HCT116 (cell line): Measurements from ENCODE around the gene TSPYL2. TPM values are rescaled to one million over a fixed set of nuclear protein-coding genes. Genes with fewer than 3 reads are reported as not detected.

Experiments used
- ATAC-seq: fragments of 200-7000 bp; cut with Tn5 transposase; 2 replicates; pipeline ENCODE4 v1.9.1; 2020; ENCODE audit warnings: mild to moderate bottlenecking, moderate library complexity
- BruUV-seq: library from RNA; stranded (reverse); fragments of 400-500 nt; replicated peaks from 2 replicates; lab custom pipeline; 2021; lab: Mats Ljungman, UMichigan
- CTCF ChIA-PET: fragments of 300-600 bp; sonication (Branson Sonifier 250); formaldehyde crosslinking; loops from one replicate; lab custom pipeline; 2021; ENCODE audit warnings: antibody characterized with exemption; lab: Charles Lee
- POLR2A ChIA-PET: fragments of 300-600, 350-600 bp; sonication (Branson Sonifier 250); formaldehyde crosslinking; loops from one replicate; lab custom pipeline; 2021; ENCODE audit warnings: antibody characterized with exemption; lab: Charles Lee
- RAD21 ChIA-PET, 2 experiments: fragments of 300-600 bp; sonication (Branson Sonifier 250); formaldehyde crosslinking; loops; one replicate each; lab custom pipeline; 2023; ENCODE audit warnings: low total read pairs in 2 of 2; ENCODE audit not compliant: uncharacterized antibody in 2 of 2, unreplicated experiment in 2 of 2, low non-redundant PET in 1 of 2; lab: Charles Lee
- DNase-seq: peaks from one replicate; pipeline ENCODE4 v3.0.0-alpha.2; 2010; ENCODE audit warnings: low read depth, low spot score
- H2AFZ ChIP-seq: fragments of 200-600 bp; shearing (Covaris generic), sonication (generic); 2 replicates; pipeline ENCODE4 v1.6.1; 2017; ENCODE audit warnings: low read depth, mixed run types, mixed read lengths, antibody characterized with exemption, low read length; ENCODE audit not compliant: poor library complexity, severe bottlenecking
- H3K27ac ChIP-seq: 2 replicates; pipeline ENCODE4 v1.5.1; 2012; ENCODE audit warnings: low read depth, low read length
- H3K27me3 ChIP-seq: fragments of 200-600 bp; sonication (generic); 2 replicates; pipeline ENCODE4 v1.6.1; 2016; ENCODE audit warnings: mixed run types, low read length, mixed read lengths; ENCODE audit not compliant: insufficient read depth
- H3K36me3 ChIP-seq, 2 experiments: fragments of 200-500 bp in 1 of 2; fragments of 200-600 bp in 1 of 2; sonication (Bioruptor generic) in 1 of 2; sonication (generic) in 1 of 2; 2 replicates each; pipeline versions ENCODE4 v1.5.1 to v1.6.1; 2014 to 2016; ENCODE audit warnings: low read length in 2 of 2, inconsistent platforms in 1 of 2, mixed read lengths in 1 of 2, mixed run types in 1 of 2; ENCODE audit not compliant: insufficient read depth in 2 of 2, control insufficient read depth in 1 of 2
- H3K4me1 ChIP-seq, 2 experiments: fragments of 200-600 bp in 1 of 2; sonication (generic) in 1 of 2; 2 replicates each; pipeline versions ENCODE4 v1.5.1 to v1.6.1; 2012 to 2017; ENCODE audit warnings: low read length in 2 of 2, inconsistent platforms in 1 of 2, mild to moderate bottlenecking in 1 of 2, mixed read lengths in 1 of 2, mixed run types in 1 of 2, moderate library complexity in 1 of 2; ENCODE audit not compliant: insufficient read depth in 2 of 2, control insufficient read depth in 1 of 2
- H3K4me2 ChIP-seq: fragments of 200-600 bp; sonication (generic); 2 replicates; pipeline ENCODE4 v1.6.1; 2017; ENCODE audit warnings: mixed run types, low read length, mixed read lengths
- H3K4me3 ChIP-seq, 2 experiments: fragments of 200-600 bp in 1 of 2; sonication (generic) in 1 of 2; replicated peaks in 1 of 2; 2 replicates each; pipeline ENCODE4 v1.5.1; 2011 to 2016; ENCODE audit warnings: low read length in 2 of 2, control low read depth in 1 of 2, low read depth in 1 of 2, mild to moderate bottlenecking in 1 of 2, mixed read lengths in 1 of 2, mixed run types in 1 of 2
- H3K79me2 ChIP-seq: fragments of 200-600 bp; sonication (generic); 2 replicates; pipeline ENCODE4 v1.6.1; 2017; ENCODE audit warnings: mild to moderate bottlenecking, mixed run types, low read length, moderate library complexity, mixed read lengths; ENCODE audit not compliant: insufficient read depth
- H3K9ac ChIP-seq: fragments of 200-600 bp; sonication (generic); 2 replicates; pipeline ENCODE4 v1.6.1; 2016; ENCODE audit warnings: low read length, mixed read lengths
- H3K9me2 ChIP-seq: fragments of 200-600 bp; sonication (generic), shearing (Covaris generic); 2 replicates; pipeline ENCODE4 v1.6.1; 2017; ENCODE audit warnings: mixed run types, mild to moderate bottlenecking, moderate library complexity; ENCODE audit not compliant: insufficient read depth
- H3K9me3 ChIP-seq, 2 experiments: fragments of 200-500 bp in 1 of 2; fragments of 200-600 bp in 1 of 2; sonication (Bioruptor generic) in 1 of 2; sonication (generic) in 1 of 2; 2 replicates each; pipeline ENCODE4 v1.6.1; 2014 to 2017; ENCODE audit warnings: low read length in 2 of 2, mixed read lengths in 2 of 2, inconsistent platforms in 1 of 2, low read depth in 1 of 2, mild to moderate bottlenecking in 1 of 2, mixed run types in 1 of 2, moderate library complexity in 1 of 2; ENCODE audit not compliant: control insufficient read depth in 1 of 2, insufficient read depth in 1 of 2
- H4K20me1 ChIP-seq: fragments of 200-600 bp; sonication (generic), shearing (Covaris generic); 2 replicates; pipeline ENCODE4 v1.6.1; 2017; ENCODE audit warnings: mixed run types, mild to moderate bottlenecking, moderate library complexity; ENCODE audit not compliant: insufficient read depth
- RAD21 ChIP-seq: IDR thresholded peaks from 2 replicates; pipeline ENCODE4 v1.6.1; 2012; ENCODE audit warnings: low read depth, mild to moderate bottlenecking
- SIN3A ChIP-seq: IDR thresholded peaks from 2 replicates; pipeline ENCODE4 v1.6.1; 2012; ENCODE audit warnings: low read depth
- TCF7L2 ChIP-seq: IDR thresholded peaks from 2 replicates; pipeline ENCODE4 v1.7.0; 2011; ENCODE audit warnings: borderline replicate concordance, inconsistent platforms; ENCODE audit not compliant: insufficient read depth, insufficient read length; ENCODE audit errors: extremely low read depth
- ZFX ChIP-seq: fragments of 450-650 bp; IDR thresholded peaks from 2 replicates; pipeline ENCODE4 v1.6.1; 2017
- intact Hi-C: fragments of 100-400 bp; cut with micrococcal nuclease; formaldehyde crosslinking; loops from 2 replicates; pipeline ENCODE4 v1.10.0; 2022
- total RNA-seq: library from RNA; stranded (reverse); gene quantifications from one replicate; pipeline ENCODE4 v1.2.1, GENCODE V29; 2021; ENCODE audit not compliant: unreplicated experiment
- TF ChIP-seq, protein P1 (sequence below), 3 experiments: fragments of 200-600 bp in 1 of 3; sonication (generic) in 1 of 3; IDR thresholded peaks in 2 of 3; conservative IDR thresholded peaks in 1 of 3; 2 replicates each; pipeline ENCODE4 v1.5.1; 2012 to 2017; ENCODE audit warnings: low read depth in 2 of 3, low read length in 2 of 3, antibody characterized with exemption in 1 of 3, borderline replicate concordance in 1 of 3, control low read depth in 1 of 3, mild to moderate bottlenecking in 1 of 3, mixed read lengths in 1 of 3, mixed run types in 1 of 3, moderate library complexity in 1 of 3; ENCODE audit not compliant: insufficient read depth in 1 of 3

Gene TSPYL2
- total RNA-seq, 1 experiment from 2014 or later: 19.2 TPM

DNA sequence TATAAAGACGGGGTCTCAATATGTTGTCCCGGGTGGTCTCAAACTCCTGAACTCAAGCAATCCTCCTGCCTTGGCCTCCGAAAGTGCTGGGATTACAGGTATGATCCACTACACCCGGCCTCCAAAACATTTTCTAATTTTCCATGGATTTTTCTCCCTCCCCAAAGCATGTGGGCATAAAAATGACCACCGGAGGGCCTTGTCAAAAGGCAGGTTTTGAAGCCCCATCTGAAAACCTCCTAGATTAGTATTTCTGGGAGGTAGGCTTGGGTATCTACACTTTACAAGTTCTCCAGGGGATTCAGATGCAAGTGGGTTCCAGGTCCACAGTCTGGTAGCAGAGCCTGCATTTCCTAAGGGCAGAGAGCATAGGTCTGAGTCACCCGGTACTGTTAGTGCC lies 34.9 kb upstream of the TSPYL2 start:
- Histone ChIP-seq H2AFZ (no peak overlapping the region), H3K9me3 (no peaks in the 10 kb centered on the region), H3K27ac (no peak overlapping the region), H4K20me1 (no peaks in the 10 kb centered on the region), H3K36me3 (no peaks in the 10 kb centered on the region), H3K9ac (no peak overlapping the region), H3K9me2 (no peaks in the 10 kb centered on the region), H3K4me3 (no peak overlapping the region), H3K4me1 (peaks cover 6 to 8% of the 10 kb centered on the region in 2 experiments; a peak in 3 of 4 replicates), H3K4me2 (peak overlapping the region; percentile 61; the same call in 1 of the 2 replicates), H3K79me2 (no peaks in the 10 kb centered on the region), H3K27me3 (no peaks in the 10 kb centered on the region)
- ChIA-PET POLR2A (no interaction called here), RAD21 (no interaction called here), CTCF (no interaction called here)
- intact Hi-C loops: no loop called here
- DNase-seq (no peak), ATAC-seq (no peak; the same call in 1 of the 2 replicates)
- BruUV-seq: no TSS peak
- TF ChIP-seq SIN3A: no peak
- no peak for TF ChIP-seq RAD21
- TF ChIP-seq, protein P1, sequence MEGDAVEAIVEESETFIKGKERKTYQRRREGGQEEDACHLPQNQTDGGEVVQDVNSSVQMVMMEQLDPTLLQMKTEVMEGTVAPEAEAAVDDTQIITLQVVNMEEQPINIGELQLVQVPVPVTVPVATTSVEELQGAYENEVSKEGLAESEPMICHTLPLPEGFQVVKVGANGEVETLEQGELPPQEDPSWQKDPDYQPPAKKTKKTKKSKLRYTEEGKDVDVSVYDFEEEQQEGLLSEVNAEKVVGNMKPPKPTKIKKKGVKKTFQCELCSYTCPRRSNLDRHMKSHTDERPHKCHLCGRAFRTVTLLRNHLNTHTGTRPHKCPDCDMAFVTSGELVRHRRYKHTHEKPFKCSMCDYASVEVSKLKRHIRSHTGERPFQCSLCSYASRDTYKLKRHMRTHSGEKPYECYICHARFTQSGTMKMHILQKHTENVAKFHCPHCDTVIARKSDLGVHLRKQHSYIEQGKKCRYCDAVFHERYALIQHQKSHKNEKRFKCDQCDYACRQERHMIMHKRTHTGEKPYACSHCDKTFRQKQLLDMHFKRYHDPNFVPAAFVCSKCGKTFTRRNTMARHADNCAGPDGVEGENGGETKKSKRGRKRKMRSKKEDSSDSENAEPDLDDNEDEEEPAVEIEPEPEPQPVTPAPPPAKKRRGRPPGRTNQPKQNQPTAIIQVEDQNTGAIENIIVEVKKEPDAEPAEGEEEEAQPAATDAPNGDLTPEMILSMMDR (IDR thresholded peaks at IDR 0.05 in 2 of 3, conservative IDR thresholded peaks at IDR 0.05 in 1 of 3; ENCODE audit: borderline replicate concordance in 1 of 3, insufficient read depth in 1 of 3, low read depth in 2 of 3, low read length in 2 of 3): peak; percentile 2 to 36 (median 27); a peak in 2 of 6 replicates
- no peak for TF ChIP-seq ZFX
- no peak for TF ChIP-seq TCF7L2
